GM12878 (cell line): Measurements from ENCODE around the gene POLE4. TPM values are rescaled to one million over a fixed set of nuclear protein-coding genes. Genes with fewer than 3 reads are reported as not detected.

Experiments
- ATAC-seq: fragments of 200-7000 bp; cut with Tn5 transposase; 3 replicates; pipeline ENCODE4 v1.9.1; 2020; ENCODE audit warnings: mild to moderate bottlenecking, moderate library complexity
- BruUV-seq: library from RNA; stranded (reverse); fragments of 400-500 nt; replicated peaks from 2 replicates; lab custom pipeline; 2021; lab: Mats Ljungman, UMichigan
- CTCF ChIA-PET: fragments of 300-600 bp; sonication (Branson Sonifier 250); formaldehyde crosslinking; extraction: SDS; loops from one replicate; lab custom pipeline; 2021; ENCODE audit warnings: inconsistent platforms; lab: Yijun Ruan, JAX
- POLR2A ChIA-PET: fragments of 350-600 bp; formaldehyde crosslinking; extraction: SDS; loops from one replicate; lab custom pipeline; 2021; ENCODE audit warnings: inconsistent platforms; lab: Charles Lee
- RAD21 ChIA-PET: fragments of 300-600 bp; sonication (Branson Sonifier 250); formaldehyde crosslinking; loops from one replicate; lab custom pipeline; 2023; ENCODE audit warnings: antibody characterized with exemption; ENCODE audit not compliant: unreplicated experiment; lab: Charles Lee
- SMC1A ChIA-PET: fragments of 300-600 bp; sonication (Branson Sonifier 250); formaldehyde crosslinking; loops from one replicate; lab custom pipeline; 2023; ENCODE audit not compliant: unreplicated experiment, uncharacterized antibody; lab: Charles Lee
- DNase-seq: peaks from one replicate; pipeline ENCODE4 v3.0.0-alpha.2; 2011; ENCODE audit warnings: low read depth, low spot score
- FAIRE-seq: peaks from 3 replicates; lab custom pipeline; 2011; peaks lifted over from hg19 to GRCh38; lab: Jason Lieb, UNC
- H2AFZ ChIP-seq: 2 replicates; pipeline ENCODE4 v1.6.0; 2011; ENCODE audit warnings: low read depth, low read length, control low read depth; ENCODE audit not compliant: control insufficient read depth
- H3K27ac ChIP-seq: 2 replicates; pipeline ENCODE4 v1.5.1; 2011; ENCODE audit warnings: control low read depth; ENCODE audit not compliant: control insufficient read depth, insufficient read depth
- H3K27me3 ChIP-seq, 2 experiments: replicated peaks in 1 of 2; 2 replicates each; pipeline versions ENCODE4 v1.6.0 to v1.6.1; 2011; ENCODE audit warnings: low read length in 1 of 2; ENCODE audit not compliant: control insufficient read depth in 2 of 2, insufficient read depth in 2 of 2
- H3K36me3 ChIP-seq, 2 experiments: 2 replicates each; pipeline ENCODE4 v1.5.1; 2011; ENCODE audit warnings: low read length in 1 of 2; ENCODE audit not compliant: control insufficient read depth in 2 of 2, insufficient read depth in 2 of 2
- H3K4me1 ChIP-seq: 2 replicates; pipeline ENCODE4 v1.6.1; 2011; ENCODE audit warnings: mild to moderate bottlenecking, low read length, moderate library complexity, mixed read lengths; ENCODE audit not compliant: control insufficient read depth, insufficient read depth
- H3K4me2 ChIP-seq: 2 replicates; pipeline ENCODE4 v1.6.0; 2011; ENCODE audit warnings: control low read depth; ENCODE audit not compliant: control insufficient read depth, insufficient read depth
- H3K4me3 ChIP-seq: fragments of 200-600 bp; sonication (generic); 2 replicates; pipeline ENCODE4 v1.5.1; 2016
- H3K79me2 ChIP-seq: 2 replicates; pipeline ENCODE4 v1.6.0; 2011; ENCODE audit warnings: low read length; ENCODE audit not compliant: control insufficient read depth, insufficient read depth
- H3K9ac ChIP-seq: 2 replicates; pipeline ENCODE4 v1.8.0; 2011; ENCODE audit warnings: low read length, control low read depth, mixed read lengths; ENCODE audit not compliant: control insufficient read depth, insufficient read depth
- H3K9me3 ChIP-seq: replicated peaks from 3 replicates; pipeline ENCODE4 v1.5.1; 2011; ENCODE audit warnings: mild to moderate bottlenecking, low read length; ENCODE audit not compliant: control insufficient read depth, insufficient read depth
- H4K20me1 ChIP-seq: 2 replicates; pipeline ENCODE4 v1.6.0; 2011; ENCODE audit not compliant: control insufficient read depth, insufficient read depth
- BMI1 ChIP-seq: fragments of 450-650 bp; IDR thresholded peaks from 2 replicates; pipeline ENCODE4 v1.6.1; 2016; ENCODE audit warnings: mild to moderate bottlenecking, moderate library complexity, borderline replicate concordance
- BRCA1 ChIP-seq: IDR thresholded peaks from 2 replicates; pipeline ENCODE4 v1.6.1; 2011; ENCODE audit warnings: low read depth, low read length, improper control_type of control experiment
- DPF2 ChIP-seq: fragments of 450-650 bp; IDR thresholded peaks from 2 replicates; pipeline ENCODE4 v1.6.1; 2017; ENCODE audit warnings: mild to moderate bottlenecking
- EZH2 ChIP-seq: IDR thresholded peaks from 2 replicates; pipeline ENCODE4 v1.6.1; 2012; ENCODE audit warnings: low read depth, mild to moderate bottlenecking, control low read depth, inconsistent platforms, low read length, borderline replicate concordance; ENCODE audit not compliant: control insufficient read depth
- IKZF1 ChIP-seq: fragments of 450-650 bp; conservative IDR thresholded peaks from 2 replicates; pipeline ENCODE4 v1.6.1; 2017; ENCODE audit warnings: antibody characterized with exemption, mild to moderate bottlenecking
- NR2C1 ChIP-seq: fragments of 450-650 bp; IDR thresholded peaks from 2 replicates; pipeline ENCODE4 v1.6.1; 2017; ENCODE audit warnings: antibody characterized with exemption, mild to moderate bottlenecking, moderate library complexity
- PAX8 ChIP-seq: fragments of 450-650 bp; IDR thresholded peaks from 2 replicates; pipeline ENCODE4 v1.6.1; 2017; ENCODE audit warnings: mild to moderate bottlenecking, moderate library complexity
- SREBF2 ChIP-seq: IDR thresholded peaks from 2 replicates; pipeline ENCODE4 v1.6.1; 2012; ENCODE audit warnings: mild to moderate bottlenecking, low read length
- WGBS: methylation state at CpG from one replicate; pipeline ENCODE4 v1.1.6; 2016; ENCODE audit warnings: low lambda C conversion rate; ENCODE audit not compliant: insufficient replicate concordance, insufficient coverage; ENCODE audit errors: missing lambda C conversion rate; 5-methylcytosine and 5-hydroxymethylcytosine counted together
- in situ Hi-C: fragments of 300-500 bp; cut with MboI; formaldehyde crosslinking; loops from 9 replicates; pipeline ENCODE4 v1.14.3; 2018; ENCODE audit warnings: mixed read lengths
- intact Hi-C: fragments of 100-400 bp; cut with micrococcal nuclease; formaldehyde crosslinking; loops from one replicate; pipeline ENCODE4 v1.14.2; 2022; ENCODE audit not compliant: unreplicated experiment
- polyA plus RNA-seq, 11 experiments: library from polyadenylated mRNA; depleted of rRNA in 4 of 11; unstranded in 6 of 11; stranded (reverse) in 5 of 11; fragments of >200 nt; fragmentation: Nextera tagmentation in 4 of 11; fragmentation: Illumina TruSeq in 1 of 11; extraction: Ambion mirVana in 4 of 11; extraction: Trizol in 1 of 11; gene quantifications; 1 replicate in 1 of 11; 2 replicates in 10 of 11; pipeline versions ENCODE4 v1.2.1 to v1.2.3, GENCODE V29; 2011 to 2016; ENCODE audit warnings: inconsistent platforms in 2 of 11, missing spikeins in 2 of 11, low read depth in 1 of 11
- total RNA-seq, 4 experiments: library from RNA; depleted of rRNA in 3 of 4; stranded (reverse); fragments of >200 nt in 3 of 4; fragmentation: Illumina TruSeq in 1 of 4; extraction: Trizol in 1 of 4; gene quantifications; 2 replicates each; pipeline versions ENCODE4 v1.2.1 to v1.2.3, GENCODE V29; 2013 to 2021
- TF ChIP-seq, protein P1 (sequence below): IDR thresholded peaks from 2 replicates; pipeline ENCODE4 v1.6.1; 2011; ENCODE audit warnings: low read depth, low read length, improper control_type of control experiment, borderline replicate concordance
- TF ChIP-seq, protein P2 (sequence below): fragments of 450-650 bp; IDR thresholded peaks from 2 replicates; pipeline ENCODE4 v1.6.1; 2016; ENCODE audit warnings: mild to moderate bottlenecking
- TF ChIP-seq, protein P3 (sequence below): fragments of 450-650 bp; IDR thresholded peaks from 2 replicates; pipeline ENCODE4 v1.6.1; 2017; ENCODE audit warnings: mild to moderate bottlenecking, moderate library complexity

POLE4 gene
- total and polyA plus RNA-seq, 10 of the 15 experiments (the other 5 are each of a cell fraction or from before 2014, with no cell fraction given) = 38.5 to 221 (median 66.8) TPM

DNA sequence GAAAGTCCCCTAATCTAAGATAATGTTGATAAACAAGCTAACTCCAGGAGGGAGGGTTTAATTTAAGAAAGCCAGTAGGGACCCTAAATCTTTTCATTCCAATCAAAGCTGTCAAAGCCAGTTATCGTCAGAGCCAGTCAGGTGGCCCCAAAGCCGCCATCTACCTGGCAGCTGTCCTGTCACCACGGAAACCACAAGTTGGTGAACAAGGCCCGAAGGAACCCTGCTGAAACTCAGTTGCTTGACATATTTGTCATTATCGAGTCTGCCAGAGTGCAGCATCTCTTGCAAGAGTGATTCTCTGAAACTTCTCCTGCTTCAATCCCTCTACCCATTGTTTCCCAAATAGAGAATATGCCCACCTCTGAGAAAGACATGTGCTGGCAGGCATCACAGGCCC lies 30.8 kb upstream of the POLE4 start:
- Histone ChIP-seq H3K4me1 (no peaks in the 10 kb centered on the region), H3K79me2 (no peaks in the 10 kb centered on the region), H3K9me3 (no peaks in the 10 kb centered on the region), H3K27ac (no peak overlapping the region), H3K4me2 (no peak overlapping the region), H4K20me1 (no peaks in the 10 kb centered on the region), H3K27me3 (no peaks in the 10 kb centered on the region), H2AFZ (no peak overlapping the region), H3K4me3 (no peak overlapping the region), H3K9ac (no peak overlapping the region), H3K36me3 (no peaks in the 10 kb centered on the region)
- ATAC-seq (peak; percentile 40), FAIRE-seq (no peak), DNase-seq (no peak)
- ChIA-PET SMC1A (interaction anchor here (1.3 kb wide), 1 partner anchor 9 kb away, joined by 4 read pairs; no protein-coding TSS in a partner anchor), RAD21 (no interaction called here), CTCF (no interaction called here), POLR2A (no interaction called here)
- WGBS = 52% methylated on average over 5 of the region's 5 CpGs
- in situ Hi-C loops = no loop called here
- intact Hi-C loops = loop anchor here (10.0 kb wide), 1 partner anchor 267 kb away; the partner anchor contains the start of gene TACR1
- BruUV-seq = no TSS peak
- TF ChIP-seq EZH2 (no peak), SREBF2 (no peak), PAX8 (no peak), BRCA1 (no peak), NR2C1 (no peak), DPF2 (no peak), IKZF1 (no peak), BMI1 (no peak)
- TF ChIP-seq, protein P1, sequence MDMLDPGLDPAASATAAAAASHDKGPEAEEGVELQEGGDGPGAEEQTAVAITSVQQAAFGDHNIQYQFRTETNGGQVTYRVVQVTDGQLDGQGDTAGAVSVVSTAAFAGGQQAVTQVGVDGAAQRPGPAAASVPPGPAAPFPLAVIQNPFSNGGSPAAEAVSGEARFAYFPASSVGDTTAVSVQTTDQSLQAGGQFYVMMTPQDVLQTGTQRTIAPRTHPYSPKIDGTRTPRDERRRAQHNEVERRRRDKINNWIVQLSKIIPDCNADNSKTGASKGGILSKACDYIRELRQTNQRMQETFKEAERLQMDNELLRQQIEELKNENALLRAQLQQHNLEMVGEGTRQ = no peak
- TF ChIP-seq, protein P2, sequence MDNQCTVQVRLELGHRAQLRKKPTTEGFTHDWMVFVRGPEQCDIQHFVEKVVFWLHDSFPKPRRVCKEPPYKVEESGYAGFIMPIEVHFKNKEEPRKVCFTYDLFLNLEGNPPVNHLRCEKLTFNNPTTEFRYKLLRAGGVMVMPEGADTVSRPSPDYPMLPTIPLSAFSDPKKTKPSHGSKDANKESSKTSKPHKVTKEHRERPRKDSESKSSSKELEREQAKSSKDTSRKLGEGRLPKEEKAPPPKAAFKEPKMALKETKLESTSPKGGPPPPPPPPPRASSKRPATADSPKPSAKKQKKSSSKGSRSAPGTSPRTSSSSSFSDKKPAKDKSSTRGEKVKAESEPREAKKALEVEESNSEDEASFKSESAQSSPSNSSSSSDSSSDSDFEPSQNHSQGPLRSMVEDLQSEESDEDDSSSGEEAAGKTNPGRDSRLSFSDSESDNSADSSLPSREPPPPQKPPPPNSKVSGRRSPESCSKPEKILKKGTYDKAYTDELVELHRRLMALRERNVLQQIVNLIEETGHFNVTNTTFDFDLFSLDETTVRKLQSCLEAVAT = no peak
- TF ChIP-seq, protein P3, sequence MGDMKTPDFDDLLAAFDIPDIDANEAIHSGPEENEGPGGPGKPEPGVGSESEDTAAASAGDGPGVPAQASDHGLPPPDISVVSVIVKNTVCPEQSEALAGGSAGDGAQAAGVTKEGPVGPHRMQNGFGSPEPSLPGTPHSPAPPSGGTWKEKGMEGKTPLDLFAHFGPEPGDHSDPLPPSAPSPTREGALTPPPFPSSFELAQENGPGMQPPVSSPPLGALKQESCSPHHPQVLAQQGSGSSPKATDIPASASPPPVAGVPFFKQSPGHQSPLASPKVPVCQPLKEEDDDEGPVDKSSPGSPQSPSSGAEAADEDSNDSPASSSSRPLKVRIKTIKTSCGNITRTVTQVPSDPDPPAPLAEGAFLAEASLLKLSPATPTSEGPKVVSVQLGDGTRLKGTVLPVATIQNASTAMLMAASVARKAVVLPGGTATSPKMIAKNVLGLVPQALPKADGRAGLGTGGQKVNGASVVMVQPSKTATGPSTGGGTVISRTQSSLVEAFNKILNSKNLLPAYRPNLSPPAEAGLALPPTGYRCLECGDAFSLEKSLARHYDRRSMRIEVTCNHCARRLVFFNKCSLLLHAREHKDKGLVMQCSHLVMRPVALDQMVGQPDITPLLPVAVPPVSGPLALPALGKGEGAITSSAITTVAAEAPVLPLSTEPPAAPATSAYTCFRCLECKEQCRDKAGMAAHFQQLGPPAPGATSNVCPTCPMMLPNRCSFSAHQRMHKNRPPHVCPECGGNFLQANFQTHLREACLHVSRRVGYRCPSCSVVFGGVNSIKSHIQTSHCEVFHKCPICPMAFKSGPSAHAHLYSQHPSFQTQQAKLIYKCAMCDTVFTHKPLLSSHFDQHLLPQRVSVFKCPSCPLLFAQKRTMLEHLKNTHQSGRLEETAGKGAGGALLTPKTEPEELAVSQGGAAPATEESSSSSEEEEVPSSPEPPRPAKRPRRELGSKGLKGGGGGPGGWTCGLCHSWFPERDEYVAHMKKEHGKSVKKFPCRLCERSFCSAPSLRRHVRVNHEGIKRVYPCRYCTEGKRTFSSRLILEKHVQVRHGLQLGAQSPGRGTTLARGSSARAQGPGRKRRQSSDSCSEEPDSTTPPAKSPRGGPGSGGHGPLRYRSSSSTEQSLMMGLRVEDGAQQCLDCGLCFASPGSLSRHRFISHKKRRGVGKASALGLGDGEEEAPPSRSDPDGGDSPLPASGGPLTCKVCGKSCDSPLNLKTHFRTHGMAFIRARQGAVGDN = no peak
